NCI-H2107 (cell line): ENCODE measurements around the gene TMCC2.

Source experiments
- DNase-seq: peaks from one replicate; lab custom pipeline; 2025; lab: John Stamatoyannopoulos, UW

Gene TMCC2

DNA sequence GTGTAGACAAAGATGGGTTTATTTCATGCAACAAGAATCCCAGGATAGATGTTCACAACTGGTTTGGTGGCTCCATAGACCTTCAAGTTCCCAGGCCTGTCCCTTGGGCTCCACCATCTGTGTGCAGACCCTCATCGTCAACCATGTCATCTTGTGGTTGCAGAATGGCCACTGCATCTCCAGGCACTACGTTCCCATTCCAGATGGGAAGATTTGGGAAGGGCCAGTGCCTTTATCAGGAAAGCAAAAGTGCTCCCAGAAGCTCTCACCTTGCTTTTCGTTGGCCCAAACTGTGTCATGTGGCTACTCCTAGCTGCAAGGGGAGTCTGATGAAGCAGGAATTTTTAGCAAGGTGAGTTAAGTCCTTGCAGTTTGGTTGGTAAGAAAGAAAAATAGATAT lies 12.8 kb downstream of the TMCC2 start:
- no peak for DNase-seq

DNA sequence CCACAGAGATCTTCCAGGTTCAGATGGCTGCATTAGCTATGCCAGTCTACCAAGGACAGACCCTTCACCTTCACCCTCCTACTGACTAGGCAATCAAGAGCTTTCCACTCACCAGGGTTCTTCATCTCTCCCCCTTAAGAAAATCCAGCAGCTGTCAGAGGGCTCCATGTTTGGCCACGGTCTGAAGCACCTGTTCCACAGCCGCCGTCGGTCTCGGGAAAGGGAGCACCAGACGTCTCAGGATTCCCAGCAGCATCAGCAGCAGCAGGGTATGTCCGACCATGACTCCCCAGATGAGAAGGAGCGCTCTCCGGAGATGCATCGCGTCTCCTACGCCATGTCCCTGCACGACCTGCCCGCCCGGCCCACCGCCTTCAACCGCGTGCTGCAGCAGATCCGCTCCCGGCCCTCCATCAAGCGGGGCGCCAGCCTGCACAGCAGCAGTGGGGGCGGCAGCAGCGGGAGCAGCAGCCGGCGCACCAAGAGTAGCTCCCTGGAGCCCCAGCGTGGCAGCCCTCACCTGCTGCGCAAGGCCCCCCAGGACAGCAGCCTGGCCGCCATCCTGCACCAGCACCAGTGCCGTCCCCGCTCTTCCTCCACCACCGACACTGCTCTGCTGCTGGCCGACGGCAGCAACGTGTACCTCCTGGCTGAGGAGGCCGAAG lies 13.8 kb downstream of the TMCC2 start:
- DNase-seq: no peak

- DNase-seq: no peak
Observed at GRCh38 chr1:205243350-205244191, 15.8 kb downstream of the TMCC2 start.

GRCh38 chr1:205244384-205244783 lies 16.6 kb downstream of the TMCC2 start:
- no peak for DNase-seq

GRCh38 chr1:205245096-205245495 lies 17.4 kb downstream of the TMCC2 start:
- DNase-seq: no peak

DNA sequence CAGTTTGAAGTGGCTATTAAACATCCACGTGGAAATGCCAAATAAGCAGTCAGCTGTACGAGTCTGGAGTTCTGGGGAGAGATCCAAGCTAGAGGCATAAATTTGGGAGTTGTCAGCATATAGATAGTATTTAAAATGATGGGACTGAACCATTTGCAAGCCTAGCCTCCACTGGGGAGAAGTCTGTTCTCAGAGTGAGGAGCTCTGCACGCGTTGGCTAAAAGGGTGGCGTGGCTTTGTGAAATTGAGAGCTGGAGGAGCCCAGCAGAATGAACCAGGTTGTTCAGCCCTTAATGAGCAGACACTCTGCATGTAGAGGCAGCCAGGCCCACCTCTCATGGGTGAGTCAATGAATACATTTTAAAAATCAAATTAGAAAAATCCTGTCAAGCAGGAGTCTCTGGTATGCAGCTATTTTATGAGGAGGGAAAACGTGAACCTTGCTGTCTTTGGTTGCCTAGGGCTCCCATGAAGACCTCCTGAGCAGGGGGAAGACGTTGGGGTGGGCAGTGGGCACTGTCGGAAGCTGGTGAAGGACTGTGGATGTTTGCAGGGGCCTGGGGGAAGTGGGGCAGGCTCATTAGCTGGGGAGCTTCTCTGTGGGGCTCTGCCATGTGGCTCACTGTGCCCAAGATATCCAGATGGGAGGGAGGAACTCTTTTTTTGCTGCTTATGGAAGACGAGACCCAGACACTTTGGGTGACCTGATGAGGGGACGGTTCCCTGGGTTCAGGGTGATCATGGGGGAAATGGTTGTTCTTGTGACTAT lies 18.8 kb downstream of the TMCC2 start:
- DNase-seq: no peak

GRCh38 chr1:205247130-205247921 lies 19.6 kb downstream of the TMCC2 start:
- DNase-seq: peak; percentile 38

DNA sequence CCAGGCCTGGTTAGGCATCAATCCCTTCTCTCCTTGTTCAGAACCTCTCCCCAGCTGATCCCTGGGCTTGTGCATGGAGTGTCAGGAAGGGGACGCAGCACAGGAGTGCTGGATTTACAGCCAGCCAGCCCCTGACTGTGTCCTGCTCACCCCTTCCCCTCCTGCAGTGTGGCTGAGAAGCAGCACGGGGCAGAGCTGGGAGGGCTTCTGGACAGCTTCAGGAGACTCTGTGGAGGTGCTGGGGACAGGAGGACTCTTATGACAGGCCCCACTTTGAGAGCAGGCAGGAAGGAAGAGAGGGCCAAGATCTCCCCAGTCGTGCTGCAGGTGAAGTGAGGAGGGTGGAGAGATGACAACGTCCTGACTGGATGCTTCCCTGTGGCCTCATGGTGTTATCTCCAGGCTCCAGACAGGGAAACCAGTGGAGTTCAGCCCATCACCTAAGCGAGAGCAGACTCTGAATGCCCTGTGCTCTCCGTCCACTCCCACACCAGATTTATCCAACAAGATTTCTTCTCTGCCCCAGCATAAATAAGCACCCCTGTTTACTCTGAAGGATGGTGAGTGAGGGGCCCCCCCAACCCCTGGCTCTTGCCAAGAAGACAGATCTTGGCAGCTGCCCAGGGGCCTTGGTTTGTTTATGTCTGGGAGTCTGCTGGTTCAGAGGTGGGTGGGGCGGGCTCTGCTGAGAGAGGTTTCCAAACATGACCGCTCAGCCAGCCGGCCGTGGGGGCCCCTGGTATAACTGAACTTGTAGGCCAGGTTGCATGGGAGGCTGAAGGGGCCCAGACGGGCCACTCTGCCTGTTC lies 21.3 kb downstream of the TMCC2 start:
- no peak for DNase-seq

- DNase-seq: no peak
Observed at GRCh38 chr1:205249651-205250050, 21.9 kb downstream of the TMCC2 start.

DNA sequence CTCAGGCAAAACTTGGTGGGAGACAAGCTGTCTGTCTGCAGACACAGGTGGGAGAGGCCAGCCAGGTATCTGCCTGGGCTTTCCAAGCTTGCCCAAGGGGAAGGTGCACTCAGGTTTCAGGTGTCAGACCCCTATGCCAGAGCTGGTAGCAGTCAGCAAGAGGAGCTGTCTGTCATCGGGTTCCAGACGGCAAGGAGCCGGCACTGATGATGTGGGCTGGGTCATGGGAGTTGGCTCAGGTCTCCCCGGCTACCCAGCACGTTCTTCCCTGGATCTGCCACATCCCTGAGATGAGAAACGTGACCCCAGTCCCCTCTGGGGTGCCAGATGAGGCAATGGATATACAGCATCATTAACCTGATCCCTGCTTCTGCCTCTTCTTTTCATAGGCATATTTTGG lies 23.0 kb downstream of the TMCC2 start:
- DNase-seq: no peak

DNA sequence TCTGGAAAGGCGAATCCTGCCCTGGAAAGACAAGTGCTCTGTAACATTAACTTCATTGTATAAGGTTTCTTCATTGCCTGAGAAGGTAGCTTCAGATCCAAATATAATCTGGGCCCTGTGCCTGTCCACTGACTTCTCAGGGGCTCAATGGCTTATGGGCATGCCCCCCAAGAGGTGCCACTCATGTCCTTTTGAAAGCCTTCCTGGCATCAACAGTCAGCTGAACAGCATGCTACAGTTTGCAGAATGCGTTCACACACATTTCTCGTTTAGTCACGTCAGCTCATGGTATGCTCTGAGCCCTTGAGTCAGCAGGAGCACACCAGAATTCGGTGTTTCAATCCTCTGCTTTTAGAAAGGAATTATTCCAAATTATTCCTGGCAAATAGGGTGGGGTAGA lies 23.8 kb downstream of the TMCC2 start:
- DNase-seq: no peak

DNA sequence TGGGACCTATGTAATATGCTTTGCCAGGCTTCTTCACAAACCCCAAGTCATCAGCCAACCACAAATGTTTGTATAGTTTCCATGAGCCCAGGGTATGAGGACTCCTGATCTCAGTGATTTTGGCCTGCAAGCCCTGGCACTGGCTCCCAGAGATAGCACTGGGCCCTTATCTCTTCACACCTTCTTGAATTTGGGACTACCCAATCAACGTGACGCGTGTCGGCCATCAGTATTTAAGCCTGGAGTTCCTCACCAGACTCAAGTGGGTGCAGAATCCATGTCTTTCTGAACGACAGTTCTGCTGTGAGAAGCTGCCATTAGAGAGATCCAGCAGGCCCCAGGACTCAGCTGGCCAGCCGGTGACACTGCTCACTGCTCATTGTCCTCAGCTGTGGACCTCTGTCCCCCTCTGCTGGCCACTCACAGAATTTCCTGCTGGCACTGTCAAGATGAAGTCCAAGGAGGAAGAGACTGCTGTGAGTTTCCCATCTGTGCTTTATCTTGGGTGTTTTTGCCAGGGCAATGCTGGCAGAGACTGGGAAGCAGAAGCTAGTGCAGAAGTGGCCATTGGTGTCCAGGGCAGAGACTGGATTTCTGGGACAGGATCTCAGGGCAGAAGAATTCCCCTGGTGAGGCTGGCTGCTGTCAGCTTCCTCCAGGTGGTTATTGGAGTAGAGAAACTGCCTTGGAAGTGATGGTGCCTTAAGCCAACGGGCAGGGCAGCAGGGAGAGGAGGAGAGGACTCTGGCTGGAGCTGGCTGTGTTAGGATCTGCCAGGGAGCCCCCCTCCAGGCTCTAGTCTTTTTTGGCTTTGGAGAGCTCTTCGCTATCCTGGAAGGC lies 28.4 kb downstream of the TMCC2 start:
- DNase-seq: peak; percentile 69

DNA sequence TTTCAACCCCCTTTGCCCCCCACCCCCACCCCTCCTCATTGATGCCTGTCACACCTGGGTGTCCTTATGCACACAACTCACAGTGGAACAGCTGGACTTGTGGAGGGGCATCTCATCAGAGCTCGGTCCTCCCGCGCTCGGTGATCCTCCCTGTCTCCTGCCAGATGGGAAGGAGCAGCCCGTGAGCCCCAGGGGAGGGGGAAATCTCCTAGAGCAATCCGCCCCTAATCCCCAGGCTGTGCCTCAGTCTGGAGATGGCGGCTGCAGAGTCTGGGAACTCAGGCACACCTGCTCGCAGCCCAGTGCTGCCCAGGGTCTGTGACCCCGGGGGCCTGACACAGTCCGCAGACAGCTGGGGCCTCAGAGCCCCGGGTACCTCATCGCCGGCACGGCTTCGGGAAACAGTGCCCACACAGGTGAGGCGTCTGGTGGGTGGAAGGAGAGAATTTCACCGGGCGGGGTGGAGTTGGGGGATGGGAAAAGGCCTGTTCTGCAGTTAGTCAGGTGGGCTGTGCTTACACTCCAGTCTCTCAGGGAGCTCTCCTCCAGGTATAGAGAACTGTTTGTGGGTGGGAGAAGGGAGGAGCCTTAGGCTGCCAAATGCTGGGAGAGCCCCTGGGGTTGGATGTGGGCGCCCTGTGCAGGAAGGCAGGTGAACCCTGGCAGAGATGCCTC lies 29.3 kb downstream of the TMCC2 start:
- no peak for DNase-seq

- DNase-seq: no peak
Observed at GRCh38 chr1:205257735-205258134, 30.0 kb downstream of the TMCC2 start.

DNA sequence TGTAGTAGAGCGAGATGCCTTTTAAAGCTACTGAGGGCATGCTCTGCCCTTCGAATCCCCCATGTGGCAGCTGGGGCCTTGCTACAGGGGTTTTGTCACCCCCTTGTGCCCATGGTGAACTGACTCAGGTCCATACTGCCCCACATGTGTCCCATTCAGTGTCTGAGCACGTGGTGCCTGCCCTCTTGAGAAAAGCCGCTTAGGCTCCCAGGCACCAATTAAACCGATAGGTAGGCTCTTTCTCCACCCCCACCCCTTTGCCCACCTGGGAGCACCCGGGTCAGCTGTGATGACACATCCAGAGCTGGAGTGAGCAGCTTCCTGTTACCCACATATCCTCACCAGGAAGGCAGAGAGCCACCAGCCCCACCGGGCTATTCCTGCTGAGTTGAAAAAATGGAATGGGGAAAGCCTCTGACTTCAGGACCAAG lies 30.5 kb downstream of the TMCC2 start:
- no peak for DNase-seq

GRCh38 chr1:205258719-205259118 lies 31.0 kb downstream of the TMCC2 start:
- DNase-seq: no peak

DNA sequence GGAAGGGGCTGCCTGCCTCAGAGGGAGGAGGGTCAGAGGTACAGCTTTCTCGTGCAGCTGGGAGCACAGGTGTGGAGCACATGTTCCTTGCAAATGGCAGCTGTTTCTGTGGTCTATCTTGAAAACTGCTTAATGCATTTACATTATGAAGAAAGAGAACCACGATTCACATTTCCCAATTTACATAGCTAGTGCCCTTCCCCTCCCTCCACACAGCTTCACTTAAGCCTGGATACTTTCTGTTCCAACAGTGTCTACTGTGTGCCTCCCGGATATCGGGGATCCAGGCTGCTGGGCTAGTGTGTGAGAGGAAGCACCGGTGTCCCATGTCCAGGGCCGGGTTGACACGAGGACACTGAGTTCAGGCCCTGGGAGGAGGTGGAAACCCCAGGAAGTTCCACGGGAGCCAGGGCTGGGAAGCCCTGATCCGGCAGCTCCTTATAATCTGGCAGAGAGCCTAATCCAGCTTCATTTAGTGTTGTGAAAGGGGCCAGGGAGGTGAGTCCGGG lies 31.6 kb downstream of the TMCC2 start:
- no peak for DNase-seq

DNA sequence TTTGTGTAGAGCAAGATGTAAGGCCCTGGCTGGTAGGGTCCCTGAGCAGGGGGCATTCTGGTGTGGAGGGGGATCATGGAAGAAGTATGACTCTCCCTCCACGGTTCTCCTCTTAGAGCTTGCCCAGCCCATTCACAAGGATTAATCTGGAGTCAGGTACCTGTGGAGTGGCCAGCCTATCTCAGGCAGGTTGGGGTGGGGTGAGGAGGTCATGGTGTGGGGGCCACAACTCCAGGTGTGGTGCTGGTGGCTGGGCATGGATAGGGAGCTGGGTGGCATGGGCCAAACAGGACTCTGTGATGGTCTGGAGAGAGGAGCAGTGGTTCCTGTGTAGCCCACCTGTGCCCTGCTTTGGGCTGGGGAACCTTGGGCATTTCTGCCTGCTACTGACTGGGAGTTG lies 32.3 kb downstream of the TMCC2 start:
- DNase-seq: no peak

DNA sequence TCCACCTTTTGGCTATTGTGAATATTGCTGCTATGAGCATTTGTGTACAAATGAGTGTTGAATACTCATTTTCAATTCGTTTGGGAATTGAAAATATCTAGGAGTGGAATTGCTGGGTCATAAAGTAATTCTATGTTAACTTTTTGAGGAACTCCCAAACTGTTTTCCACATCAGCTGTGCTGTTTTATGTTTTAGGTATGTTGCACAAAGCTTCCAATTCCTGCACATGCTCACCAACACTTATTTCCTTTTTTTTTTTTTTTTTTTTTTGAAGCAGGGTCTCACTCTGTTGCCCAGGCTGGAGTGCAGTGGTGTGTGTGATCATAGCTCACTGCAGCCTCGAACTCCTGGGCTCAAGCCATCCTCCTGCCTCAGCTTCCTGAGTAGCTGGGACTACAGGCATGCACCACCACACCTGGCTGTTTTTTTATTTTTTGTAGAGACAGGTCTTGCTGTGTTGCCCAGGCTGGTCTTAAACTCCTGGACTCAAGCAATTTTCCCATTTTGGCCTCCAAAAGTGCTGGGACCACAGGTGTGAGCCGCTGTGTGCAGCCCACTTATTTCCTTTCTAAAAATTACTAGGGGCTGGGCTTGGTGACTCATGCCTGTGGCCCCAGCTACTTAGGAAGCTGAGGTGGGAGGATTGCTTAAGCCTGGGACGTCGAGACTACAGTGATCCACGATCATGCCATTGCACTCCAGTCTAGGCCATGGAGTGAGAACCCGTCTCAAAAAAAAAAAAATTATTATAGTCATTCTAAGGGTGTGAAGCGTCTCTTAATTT lies 33.4 kb downstream of the TMCC2 start:
- no peak for DNase-seq
